GM15510 (cell line): Measurements from ENCODE around the gene TOR1A.
A peak's percentile ranks its signal among the peaks of the same experiment; 100 is the strongest.

Experiments used
- POLR2A ChIP-seq: IDR thresholded peaks from 3 replicates; pipeline ENCODE4 v1.6.1; 2011; ENCODE audit warnings: borderline replicate concordance; ENCODE audit not compliant: insufficient read length; ENCODE audit errors: extremely low read depth

The TOR1A gene, protein sequence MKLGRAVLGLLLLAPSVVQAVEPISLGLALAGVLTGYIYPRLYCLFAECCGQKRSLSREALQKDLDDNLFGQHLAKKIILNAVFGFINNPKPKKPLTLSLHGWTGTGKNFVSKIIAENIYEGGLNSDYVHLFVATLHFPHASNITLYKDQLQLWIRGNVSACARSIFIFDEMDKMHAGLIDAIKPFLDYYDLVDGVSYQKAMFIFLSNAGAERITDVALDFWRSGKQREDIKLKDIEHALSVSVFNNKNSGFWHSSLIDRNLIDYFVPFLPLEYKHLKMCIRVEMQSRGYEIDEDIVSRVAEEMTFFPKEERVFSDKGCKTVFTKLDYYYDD

DNA sequence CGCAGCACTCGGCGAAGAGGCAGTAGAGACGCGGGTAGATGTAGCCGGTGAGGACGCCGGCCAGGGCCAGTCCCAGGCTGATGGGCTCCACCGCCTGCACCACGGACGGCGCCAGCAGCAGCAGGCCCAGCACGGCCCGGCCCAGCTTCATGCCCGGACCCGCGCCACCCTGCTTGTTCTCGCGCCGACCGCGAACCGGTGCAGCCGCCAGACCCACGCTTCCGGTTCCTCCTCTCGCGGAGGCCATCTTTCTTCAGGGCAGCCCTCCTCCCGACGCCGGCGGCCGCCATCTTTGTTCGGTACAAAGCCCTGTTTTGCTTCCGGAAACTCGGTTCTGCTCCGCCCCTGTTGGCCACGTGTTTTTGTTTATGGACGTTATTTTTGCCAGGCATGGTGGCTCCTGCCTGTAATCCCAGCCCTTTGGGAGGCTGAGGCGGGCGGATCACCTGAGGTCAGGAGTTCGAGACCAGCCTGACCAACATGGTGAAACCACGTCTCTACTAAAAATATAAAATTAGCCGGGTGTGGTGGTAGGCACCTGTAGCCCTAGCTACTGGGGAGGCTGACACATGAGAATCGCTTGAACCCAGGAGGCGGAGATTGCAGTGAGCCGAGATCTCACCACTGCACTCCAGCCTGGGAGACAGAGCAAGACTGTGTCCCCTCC is at the start of gene TOR1A:
Gene TOR1A, minus strand, starts transcription at position 202 of the 667 bp plus-strand sequence. Its CDS starts 51 bp downstream, at position 151.
- peak; percentile 92 for TF ChIP-seq POLR2A

DNA sequence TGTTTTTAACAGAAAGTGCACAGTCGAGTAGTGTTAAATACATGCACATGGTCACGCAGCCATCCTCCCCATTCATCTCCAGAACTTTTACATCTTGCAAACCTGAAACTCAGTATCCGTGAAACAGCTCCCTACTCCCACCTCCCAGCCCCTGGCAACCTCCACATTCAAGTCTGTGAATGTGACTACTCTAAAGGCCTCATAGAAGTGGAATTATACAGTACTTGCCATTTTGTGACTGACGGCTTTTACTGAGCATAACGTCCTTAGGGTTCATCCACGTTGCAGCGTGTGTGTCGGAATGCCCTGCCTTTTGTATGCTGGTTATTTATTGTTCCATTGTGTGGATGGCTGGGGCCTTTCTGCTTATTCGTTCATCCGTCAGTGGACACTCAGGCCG is 47.1 kb upstream of the TOR1A start:
- no peak for TF ChIP-seq POLR2A

DNA sequence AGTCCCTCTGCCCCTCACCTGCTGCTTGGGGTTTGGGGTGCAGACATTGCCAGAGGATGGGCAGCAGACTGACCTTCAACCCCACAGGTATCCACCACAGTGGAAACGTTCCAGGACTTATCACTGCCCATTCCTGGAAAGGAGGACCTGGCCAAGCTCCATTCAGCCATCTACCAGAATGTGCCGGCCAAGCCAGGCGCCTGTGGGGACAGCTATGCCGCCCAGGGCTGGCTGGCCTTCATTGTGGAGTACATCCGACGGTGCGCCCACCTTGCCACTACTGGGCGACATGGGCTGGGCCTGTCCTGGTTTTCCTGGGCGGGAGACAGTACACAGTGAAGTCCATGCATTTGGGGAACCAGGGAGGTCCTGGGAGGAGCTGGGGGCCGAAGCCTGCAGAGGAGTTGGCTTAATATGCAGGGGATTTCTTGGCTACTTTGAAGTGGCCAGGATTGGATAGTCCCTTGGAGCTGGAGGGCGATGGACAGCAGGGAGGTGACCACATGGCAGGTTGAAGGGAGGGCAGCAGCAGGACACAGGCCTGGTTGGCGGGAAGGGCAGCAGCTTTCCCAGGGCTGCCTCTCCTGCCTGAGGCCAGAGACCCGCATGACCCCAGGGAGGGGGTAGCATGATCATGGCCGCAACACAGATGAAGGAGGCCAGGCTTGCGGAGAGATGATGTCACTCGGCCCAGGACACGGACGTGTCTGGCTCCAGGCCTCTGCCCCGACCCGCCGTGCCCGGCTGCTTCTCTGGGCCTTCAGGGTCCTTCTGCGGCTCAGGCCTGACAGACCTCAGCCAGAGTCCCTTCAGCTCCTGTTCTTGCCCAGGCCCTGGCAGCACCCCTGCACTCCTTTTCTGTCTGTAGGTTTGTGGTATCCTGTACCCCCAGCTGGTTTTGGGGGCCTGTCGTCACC is 45.9 kb upstream of the TOR1A start:
- TF ChIP-seq POLR2A = no peak

DNA sequence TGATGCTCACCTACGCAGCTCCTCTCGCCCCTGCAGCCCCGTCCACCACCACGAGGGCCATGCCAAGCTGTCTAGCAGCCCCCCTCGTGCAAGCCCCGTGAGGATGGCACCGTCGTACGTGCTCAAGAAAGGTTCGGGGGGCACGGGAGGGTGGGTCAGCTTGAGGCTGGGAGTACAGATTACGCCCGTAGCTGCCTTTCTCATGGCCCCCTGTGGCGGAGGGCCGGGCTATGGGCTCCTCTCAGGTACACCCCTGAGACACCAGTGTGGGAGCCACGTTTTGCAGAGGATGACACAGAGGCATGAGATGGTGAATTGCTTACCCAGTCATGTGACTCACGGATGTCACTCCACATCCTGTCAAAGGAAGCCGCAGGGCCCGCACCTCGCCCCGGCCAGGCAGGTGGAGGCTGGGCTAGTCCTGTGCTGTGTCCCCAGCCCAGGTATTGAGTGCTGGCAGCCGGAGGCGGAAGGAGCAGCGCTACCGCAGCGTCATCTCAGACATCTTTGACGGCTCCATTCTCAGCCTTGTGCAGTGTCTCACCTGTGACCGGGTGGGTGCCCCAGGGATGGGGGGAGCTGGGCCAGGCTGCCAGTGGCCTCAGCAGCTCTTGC is 45.0 kb upstream of the TOR1A start:
- TF ChIP-seq POLR2A = no peak

DNA sequence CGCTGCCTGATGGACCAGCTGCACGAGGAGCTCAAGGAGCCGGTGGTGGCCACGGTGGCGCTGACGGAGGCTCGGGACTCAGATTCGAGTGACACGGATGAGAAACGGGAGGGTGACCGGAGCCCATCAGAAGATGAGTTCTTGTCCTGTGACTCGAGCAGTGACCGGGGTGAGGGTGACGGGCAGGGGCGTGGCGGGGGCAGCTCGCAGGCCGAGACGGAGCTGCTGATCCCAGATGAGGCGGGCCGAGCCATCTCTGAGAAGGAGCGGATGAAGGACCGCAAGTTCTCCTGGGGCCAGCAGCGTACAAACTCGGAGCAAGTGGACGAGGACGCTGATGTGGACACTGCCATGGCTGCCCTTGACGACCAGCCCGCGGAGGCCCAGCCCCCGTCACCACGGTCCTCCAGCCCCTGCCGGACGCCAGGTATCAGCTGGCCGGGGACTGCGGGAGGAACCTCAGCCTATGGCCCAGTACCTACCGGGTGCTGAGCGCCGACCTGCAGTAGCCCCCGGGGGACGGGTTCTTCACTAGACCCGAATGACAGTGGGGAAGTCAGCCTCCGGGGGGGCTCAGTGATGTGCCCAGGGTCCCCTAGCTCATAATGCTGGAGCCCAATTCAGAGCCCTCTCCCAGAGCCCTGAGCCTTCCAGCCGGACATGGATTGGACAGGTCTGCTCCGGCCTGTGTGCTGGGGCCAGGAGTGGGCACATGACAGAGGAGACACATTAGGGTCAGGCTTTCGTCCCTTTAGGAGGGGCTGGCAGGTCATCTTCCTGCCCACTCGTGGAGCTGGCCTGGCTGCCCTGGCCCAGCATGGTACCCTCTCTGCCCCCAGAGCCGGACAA is 44.3 kb upstream of the TOR1A start:
- no peak for TF ChIP-seq POLR2A

DNA sequence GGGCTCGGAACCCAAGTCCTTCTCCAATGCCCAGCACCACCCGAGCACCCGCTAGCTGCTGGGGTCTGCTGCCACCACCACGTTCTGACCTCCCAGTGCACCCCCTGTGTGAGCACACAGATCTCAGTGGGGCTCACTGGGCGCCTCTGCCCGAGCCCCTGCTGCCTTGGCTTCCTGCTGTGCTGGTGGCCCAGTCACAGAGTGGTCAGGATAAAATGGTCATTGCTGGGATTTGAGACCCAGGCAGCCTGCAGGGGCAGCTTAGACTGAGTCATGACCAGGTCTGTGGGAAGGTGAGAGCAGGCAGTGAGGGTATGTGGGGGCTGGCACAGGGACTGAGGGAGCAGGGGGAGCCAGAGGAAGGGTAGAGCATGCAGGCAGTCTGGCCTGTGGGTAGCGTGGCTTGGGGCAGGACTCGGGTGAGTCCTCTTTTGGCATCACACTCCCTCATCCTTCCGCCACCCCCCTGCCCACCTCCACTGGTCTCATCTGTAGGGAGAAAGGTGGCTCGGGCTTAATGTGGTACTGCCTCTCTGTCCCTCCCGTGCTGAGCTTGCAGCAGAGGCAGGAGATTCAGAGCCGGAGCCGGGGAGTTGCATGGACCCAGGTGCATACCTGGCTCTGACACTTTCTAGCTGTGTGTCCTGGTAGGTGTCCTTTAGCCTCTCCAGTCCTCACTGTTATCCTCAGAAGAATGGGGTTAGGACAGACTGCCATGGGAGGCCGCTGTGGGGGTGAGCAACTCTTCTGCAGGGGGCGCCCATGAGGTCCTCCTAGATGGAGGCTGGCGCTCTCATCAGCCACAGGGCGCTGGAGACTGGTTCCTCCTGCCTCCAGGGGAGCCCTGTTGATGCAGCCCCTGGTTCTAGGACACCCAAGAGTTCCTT is 43.4 kb upstream of the TOR1A start:
- no peak for TF ChIP-seq POLR2A

DNA sequence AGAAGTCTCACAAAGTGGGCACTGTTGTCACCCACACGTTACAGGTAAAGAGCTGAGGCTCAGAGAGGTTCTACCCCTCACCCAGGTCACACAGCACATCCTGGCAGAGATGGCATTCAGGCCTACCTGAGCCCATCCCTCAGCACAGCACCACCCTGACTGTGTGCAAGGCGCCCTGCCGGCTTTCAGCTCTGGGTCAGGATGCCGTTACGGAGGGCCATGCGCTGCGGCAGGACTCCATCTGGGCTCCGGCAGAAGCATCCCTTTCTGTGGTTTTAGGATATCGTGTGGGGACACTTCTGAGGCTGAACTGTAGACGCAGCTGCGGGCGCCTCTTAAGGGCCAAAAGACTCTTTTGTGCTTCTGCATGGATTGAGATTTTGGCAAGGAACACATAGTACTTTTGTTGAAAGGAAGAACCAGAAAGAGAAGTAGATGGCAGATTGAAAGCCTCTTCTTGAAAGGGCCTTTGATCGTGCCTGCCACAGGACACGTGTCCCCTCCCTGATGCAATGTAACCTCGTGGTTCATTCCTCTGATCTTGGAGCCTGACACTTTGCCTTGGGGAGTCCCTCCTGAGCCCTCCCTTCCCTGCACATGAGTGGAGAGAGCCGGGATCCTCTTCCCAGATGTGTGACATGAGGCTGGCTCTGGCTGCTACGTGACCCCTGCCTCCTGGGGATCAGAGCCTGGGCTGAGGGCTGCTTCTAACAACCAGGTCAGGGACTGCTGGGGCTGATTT is 42.6 kb upstream of the TOR1A start:
- TF ChIP-seq POLR2A = no peak

DNA sequence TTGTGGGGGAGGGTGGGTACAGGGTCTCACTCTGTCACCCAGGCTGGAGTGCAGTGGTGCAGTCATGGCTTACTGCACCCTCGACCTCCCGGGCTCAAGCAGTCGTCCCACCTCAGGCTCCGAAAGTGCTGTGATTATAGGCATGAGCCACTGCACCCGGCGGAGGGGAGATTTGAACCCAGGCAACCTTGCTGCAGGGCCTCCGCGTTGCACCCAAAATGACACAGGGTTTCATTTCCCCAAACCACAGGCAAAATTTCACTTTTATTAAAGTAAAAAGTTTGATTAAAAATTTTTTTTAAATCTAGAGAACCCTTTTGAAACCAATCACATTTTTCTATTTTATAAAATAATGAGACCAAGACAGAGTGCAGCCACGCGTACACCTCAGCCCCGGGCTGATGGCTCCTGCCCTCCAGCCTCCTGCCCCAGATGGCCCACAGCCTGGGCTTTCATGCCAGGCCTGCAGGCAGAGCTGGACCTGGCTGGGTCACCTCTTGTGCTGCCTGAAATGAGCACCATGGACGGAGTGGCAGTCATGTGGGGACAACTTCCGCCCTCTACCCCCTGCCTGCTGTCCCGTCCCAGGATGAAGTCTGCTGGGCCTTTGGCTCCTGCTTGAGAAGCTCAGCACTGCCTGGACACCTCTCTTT is 41.9 kb upstream of the TOR1A start:
- TF ChIP-seq POLR2A = no peak

DNA sequence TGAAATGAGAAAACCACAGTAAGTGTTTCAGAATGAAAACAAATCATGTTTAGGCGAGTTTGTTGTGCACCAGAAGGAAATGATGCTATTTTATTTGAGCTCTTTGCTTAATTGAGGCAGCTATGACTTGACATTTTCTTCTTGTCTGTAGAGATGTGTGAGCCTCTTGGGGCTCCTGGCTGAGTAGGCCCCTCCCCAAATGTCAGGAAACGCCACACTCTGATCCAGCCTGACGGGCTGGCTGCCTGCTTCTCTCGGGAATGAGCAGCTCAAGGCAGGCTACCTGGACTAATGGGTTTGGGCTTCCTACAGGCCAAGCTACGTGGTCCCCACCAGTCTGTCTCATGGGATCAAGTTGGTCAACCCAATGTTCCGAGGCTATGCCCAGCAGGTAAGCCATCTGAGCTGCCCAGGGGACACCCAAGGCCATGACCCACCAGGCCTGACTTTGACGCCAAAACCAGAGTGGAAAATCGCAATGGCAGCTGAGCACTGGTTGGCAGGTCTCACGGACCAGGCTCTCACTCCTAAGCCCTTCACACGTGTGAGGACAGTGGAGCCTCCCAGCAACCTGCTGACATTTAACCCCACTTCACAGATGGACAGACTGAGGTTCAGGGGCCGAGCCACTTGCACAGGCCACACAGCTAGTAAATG is 41.2 kb upstream of the TOR1A start:
- no peak for TF ChIP-seq POLR2A

DNA sequence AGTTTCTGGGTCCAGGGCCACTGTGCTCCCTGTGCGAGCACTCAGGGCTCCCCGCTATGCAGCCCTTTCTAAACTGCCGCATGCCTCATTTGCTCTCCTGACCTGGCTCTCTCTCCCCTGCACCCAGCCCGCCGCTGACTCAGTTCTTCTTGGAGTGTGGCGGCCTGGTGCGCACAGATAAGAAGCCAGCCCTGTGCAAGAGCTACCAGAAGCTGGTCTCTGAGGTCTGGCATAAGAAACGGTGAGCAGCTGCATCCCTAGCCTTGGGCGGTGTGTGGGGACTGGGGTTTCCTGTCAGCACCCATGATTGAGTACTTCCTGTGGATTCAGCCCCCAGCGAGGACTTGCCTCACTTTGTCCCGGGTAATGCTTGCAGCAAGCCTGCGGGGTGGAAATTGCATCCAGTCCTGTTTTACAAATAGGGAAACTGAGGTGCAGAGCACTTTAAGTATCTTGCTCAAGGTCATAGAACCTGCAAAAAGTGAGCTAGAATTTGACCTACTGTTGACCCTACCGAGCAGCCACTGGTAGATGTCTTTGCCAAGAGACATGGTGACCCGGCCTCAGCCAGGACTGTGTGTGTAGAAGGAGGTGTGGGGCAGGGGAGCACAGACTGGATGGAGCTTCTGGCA is 39.2 kb upstream of the TOR1A start:
- no peak for TF ChIP-seq POLR2A

DNA sequence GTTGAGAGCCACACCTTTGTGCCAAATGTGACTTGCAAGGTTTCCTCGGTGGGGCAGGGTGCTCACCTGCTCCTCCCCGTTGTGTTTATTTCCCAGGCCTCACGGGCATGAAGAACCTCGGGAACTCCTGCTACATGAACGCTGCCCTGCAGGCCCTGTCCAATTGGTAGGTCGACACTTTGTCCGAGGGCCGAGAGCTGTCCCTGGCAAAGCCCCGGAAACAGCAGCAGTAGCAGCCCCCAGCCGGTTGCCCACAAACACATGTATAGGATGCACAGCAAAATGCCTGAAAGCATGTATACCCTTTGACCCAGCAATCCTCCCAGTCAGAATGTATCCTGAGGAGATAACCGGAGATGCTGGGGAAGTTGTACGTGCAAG is 37.5 kb upstream of the TOR1A start:
- no peak for TF ChIP-seq POLR2A

DNA sequence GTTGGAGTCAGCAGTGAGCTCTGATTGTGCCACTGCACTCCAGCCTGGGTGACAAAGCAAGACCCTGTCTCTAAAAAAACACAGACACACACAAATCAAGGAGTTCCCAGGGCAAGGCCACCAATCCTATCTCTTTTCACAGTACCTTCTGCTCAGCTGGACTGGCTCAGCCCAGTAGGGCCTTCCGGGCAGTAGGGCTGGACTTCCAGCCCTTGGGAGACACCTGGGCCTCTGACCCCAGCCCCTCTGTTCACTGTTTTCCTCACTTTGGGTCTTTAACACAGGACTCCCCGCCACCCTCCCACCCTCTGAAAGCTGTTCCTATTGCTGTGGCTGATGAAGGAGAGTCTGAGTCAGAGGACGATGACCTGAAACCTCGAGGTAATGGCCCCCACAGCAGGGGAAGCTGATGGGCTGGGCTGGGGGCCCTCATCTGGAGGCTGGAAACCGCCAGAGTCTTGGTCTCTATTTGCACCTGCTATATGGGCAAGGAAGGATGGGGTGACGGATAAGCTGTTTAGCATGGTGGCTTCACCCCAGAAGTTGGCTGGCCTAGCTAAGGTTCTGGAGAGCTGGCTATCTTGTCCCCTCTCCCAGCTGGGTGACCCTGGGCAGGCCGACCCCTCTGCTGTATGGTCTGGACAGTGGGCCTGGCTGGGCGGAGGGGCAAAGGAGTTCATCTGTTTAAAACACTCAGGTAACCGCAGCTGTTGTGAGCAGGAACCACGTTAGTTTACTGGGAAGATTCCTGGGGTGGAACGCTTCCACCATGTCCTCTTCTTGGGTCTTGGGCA is 36.9 kb upstream of the TOR1A start:
- no peak for TF ChIP-seq POLR2A
